GM21423 (cell line): ENCODE measurements around the gene ZNF585A.

Source experiments
- ATAC-seq: cut with Tn5 transposase; IDR thresholded peaks from one replicate; pipeline ENCODE4 v1.9.1; 2021; ENCODE audit warnings: mild to moderate bottlenecking, moderate library complexity; ENCODE audit not compliant: unreplicated experiment

The ZNF585A gene

DNA sequence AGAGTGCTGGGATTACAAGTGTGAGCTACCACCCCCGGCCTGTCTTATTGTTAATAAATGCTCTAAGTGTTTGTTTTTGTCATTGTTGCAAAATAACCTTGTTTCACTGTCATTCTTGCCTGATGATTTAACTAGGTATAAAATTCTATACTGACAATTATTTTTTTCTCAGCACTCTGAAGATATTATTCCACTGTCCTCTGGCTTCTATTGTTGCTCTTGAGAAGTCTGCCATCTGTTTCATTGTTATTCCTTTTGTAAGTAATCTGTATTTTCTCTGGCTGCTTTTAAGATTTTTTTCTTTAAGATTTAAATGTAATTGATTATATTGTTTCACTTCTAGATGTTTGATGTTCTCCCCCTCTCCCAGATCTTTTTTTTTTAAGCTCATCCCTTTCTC lies 76.6 kb downstream of the ZNF585A start:
- ATAC-seq, result no peak
